Occipital lobe (tissue), 2 donors: ENCODE data around the gene MTIF3. TPM values are rescaled to one million over a fixed set of nuclear protein-coding genes. Genes with fewer than 3 reads are reported as not detected.

ENCODE experiments used
- small RNA-seq: library from RNA; depleted of rRNA; stranded (forward); fragments of <200 nt; gene quantifications from one replicate; pipeline ENCODE3, GENCODE V24; 2014
- total RNA-seq: library from RNA; depleted of rRNA; stranded (reverse); fragments of >200 nt; gene quantifications from one replicate; pipeline ENCODE4 v1.2.3, GENCODE V29; 2014

The MTIF3 gene
- total RNA-seq, 1 donor from 2014 or later, result 50.2 TPM

Small RNA genes lying within 50 kb of the gene (small RNA-seq; reads per million reads assigned to genes)
- gene RNU6-63P (not detected), gene RNY1P1 (not detected)

Other genes starting within 250 kb of the MTIF3 start
- gene RPL21, start 199.0 kb downstream of the MTIF3 start, total RNA-seq, result 1,031 TPM
- gene RASL11A, start 179.7 kb downstream of the MTIF3 start, total RNA-seq, result 2.5 TPM
- gene GTF3A, start 25.9 kb downstream of the MTIF3 start, total RNA-seq, result 68.0 TPM
- 8.1 TPM for gene LNX2, start 170.0 kb upstream of the MTIF3 start, total RNA-seq
- gene POLR1D, start 171.3 kb upstream of the MTIF3 start, total RNA-seq, result 52.7 TPM